ENCODE data around the gene DISC1.
"Not testable (repeated sequence)": the region's sequence is repeated elsewhere in the genome, so short reads cannot be mapped to it uniquely, and the experiment has no call there.

DISC1 gene

GRCh38 chr1:231779081-231779480 lies 152.5 kb downstream of the DISC1 start:
- no peak for DNase-seq

- DNase-seq = no peak
Observed at GRCh38 chr1:231781892-231782291, 155.3 kb downstream of the DISC1 start.

GRCh38 chr1:231785073-231785472 lies 158.5 kb downstream of the DISC1 start:
- DNase-seq = not testable (repeated sequence)

GRCh38 chr1:231786126-231786525 lies 159.5 kb downstream of the DISC1 start:
- DNase-seq = no peak

GRCh38 chr1:231792634-231793033 lies 166.0 kb downstream of the DISC1 start:
- no peak for DNase-seq

- no peak for DNase-seq
Observed at GRCh38 chr1:231793893-231794292, 167.3 kb downstream of the DISC1 start.

- DNase-seq = no peak
Observed at GRCh38 chr1:231796141-231796540, 169.6 kb downstream of the DISC1 start.

- DNase-seq = no peak
Observed at GRCh38 chr1:231799363-231799986, 172.9 kb downstream of the DISC1 start.

- no peak for DNase-seq
Observed at GRCh38 chr1:231800108-231800507, 173.5 kb downstream of the DISC1 start.

GRCh38 chr1:231801042-231801585 lies 174.5 kb downstream of the DISC1 start:
- DNase-seq = no peak

- DNase-seq = no peak
Observed at GRCh38 chr1:231803353-231803752, 176.8 kb downstream of the DISC1 start.

GRCh38 chr1:231806623-231807495 lies 180.3 kb downstream of the DISC1 start:
- peak; percentile 67 for DNase-seq

GRCh38 chr1:231807541-231807940 lies 181.0 kb downstream of the DISC1 start:
- peak; percentile 74 for DNase-seq

- no peak for DNase-seq
Observed at GRCh38 chr1:231808116-231808515, 181.5 kb downstream of the DISC1 start.

- DNase-seq = no peak
Observed at GRCh38 chr1:231808990-231809389, 182.4 kb downstream of the DISC1 start.

- no peak for DNase-seq
Observed at GRCh38 chr1:231810415-231810814, 183.8 kb downstream of the DISC1 start.

- no peak for DNase-seq
Observed at GRCh38 chr1:231814021-231814420, 187.4 kb downstream of the DISC1 start.

GRCh38 chr1:231814521-231814920 lies 187.9 kb downstream of the DISC1 start:
- DNase-seq = no peak

GRCh38 chr1:231817801-231818200 lies 191.2 kb downstream of the DISC1 start:
- no peak for DNase-seq

GRCh38 chr1:231818337-231818736 lies 191.7 kb downstream of the DISC1 start:
- no peak for DNase-seq

GRCh38 chr1:231821281-231821680 lies 194.7 kb downstream of the DISC1 start:
- DNase-seq = no peak

GRCh38 chr1:231822041-231822440 lies 195.5 kb downstream of the DISC1 start:
- no peak for DNase-seq

- no peak for DNase-seq
Observed at GRCh38 chr1:231826566-231826965, 200.0 kb downstream of the DISC1 start.

Measured in NCI-H1694 treated with DMSO at 0.1 percent for 48 hours (cell line).